WTC11 (cell line): Measurements from ENCODE around the gene CNOT6.

Experiments used
- ELF4 ChIP-seq: sonication (generic); formaldehyde crosslinking; IDR thresholded peaks from 2 replicates; pipeline ENCODE4 v1.8.1; 2022; ENCODE audit warnings: low read depth, mild to moderate bottlenecking, moderate library complexity, missing genetic modification reagents
- FOXJ3 ChIP-seq: sonication (generic); formaldehyde crosslinking; IDR thresholded peaks from 2 replicates; pipeline ENCODE4 v1.9.0; 2021; ENCODE audit warnings: missing genetic modification reagents, mild to moderate bottlenecking, borderline replicate concordance
- NR2C2 ChIP-seq: sonication (generic); formaldehyde crosslinking; IDR thresholded peaks from 2 replicates; pipeline ENCODE4 v1.8.0; 2022; ENCODE audit warnings: mild to moderate bottlenecking, missing genetic modification reagents
- RELA ChIP-seq: sonication (generic); formaldehyde crosslinking; IDR thresholded peaks from 2 replicates; pipeline ENCODE4 v1.8.1; 2022; ENCODE audit warnings: missing genetic modification reagents, mild to moderate bottlenecking, borderline replicate concordance
- ZNF138 ChIP-seq: sonication (generic); formaldehyde crosslinking; conservative IDR thresholded peaks from 2 replicates; pipeline ENCODE4 v1.8.1; 2022; ENCODE audit warnings: mild to moderate bottlenecking, moderate library complexity, missing genetic modification reagents
- TF ChIP-seq, protein P1 (sequence below): fragments of 200-600 bp; IDR thresholded peaks from 2 replicates; pipeline ENCODE4 v1.8.0; 2022; ENCODE audit warnings: antibody characterized with exemption
- TF ChIP-seq, protein P2 (sequence below): sonication (generic); formaldehyde crosslinking; IDR thresholded peaks from 2 replicates; pipeline ENCODE4 v1.8.0; 2022; ENCODE audit warnings: mild to moderate bottlenecking, missing genetic modification reagents
- TF ChIP-seq, protein P3 (sequence below): sonication (generic); formaldehyde crosslinking; IDR thresholded peaks from 2 replicates; pipeline ENCODE4 v1.8.1; 2022; ENCODE audit warnings: low read depth, missing genetic modification reagents, borderline replicate concordance
- TF ChIP-seq, protein P4 (sequence below): sonication (generic); formaldehyde crosslinking; conservative IDR thresholded peaks from 2 replicates; pipeline ENCODE4 v1.8.1; 2022; ENCODE audit warnings: mild to moderate bottlenecking, missing genetic modification reagents
- TF ChIP-seq, protein P5 (sequence below): sonication (generic); formaldehyde crosslinking; IDR thresholded peaks from 2 replicates; pipeline ENCODE4 v1.8.0; 2023; ENCODE audit warnings: missing genetic modification reagents
- TF ChIP-seq, protein P6 (sequence below): sonication (generic); formaldehyde crosslinking; IDR thresholded peaks from 2 replicates; pipeline ENCODE4 v1.8.1; 2023; ENCODE audit warnings: mild to moderate bottlenecking, missing genetic modification reagents

DNA sequence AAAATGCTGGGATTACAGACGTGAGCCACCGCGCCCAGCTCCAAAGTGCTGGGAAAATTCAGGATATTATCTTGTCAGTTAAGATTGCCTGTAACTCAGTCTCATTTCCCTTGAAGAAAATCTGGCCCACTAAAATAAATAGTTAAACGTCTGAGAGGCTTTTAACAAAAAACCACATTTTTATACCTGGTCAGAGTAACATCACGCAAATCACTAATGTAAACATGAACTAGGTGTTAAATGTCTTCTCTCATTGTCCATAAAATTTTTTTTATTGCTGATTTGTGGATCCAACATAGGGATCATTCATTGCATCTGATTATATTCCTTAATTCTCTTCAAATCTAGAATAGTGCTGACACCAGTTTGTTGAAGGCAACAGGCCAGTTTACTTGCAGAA, 22.3 kb downstream of the CNOT6 start:
- TF ChIP-seq, protein P1, sequence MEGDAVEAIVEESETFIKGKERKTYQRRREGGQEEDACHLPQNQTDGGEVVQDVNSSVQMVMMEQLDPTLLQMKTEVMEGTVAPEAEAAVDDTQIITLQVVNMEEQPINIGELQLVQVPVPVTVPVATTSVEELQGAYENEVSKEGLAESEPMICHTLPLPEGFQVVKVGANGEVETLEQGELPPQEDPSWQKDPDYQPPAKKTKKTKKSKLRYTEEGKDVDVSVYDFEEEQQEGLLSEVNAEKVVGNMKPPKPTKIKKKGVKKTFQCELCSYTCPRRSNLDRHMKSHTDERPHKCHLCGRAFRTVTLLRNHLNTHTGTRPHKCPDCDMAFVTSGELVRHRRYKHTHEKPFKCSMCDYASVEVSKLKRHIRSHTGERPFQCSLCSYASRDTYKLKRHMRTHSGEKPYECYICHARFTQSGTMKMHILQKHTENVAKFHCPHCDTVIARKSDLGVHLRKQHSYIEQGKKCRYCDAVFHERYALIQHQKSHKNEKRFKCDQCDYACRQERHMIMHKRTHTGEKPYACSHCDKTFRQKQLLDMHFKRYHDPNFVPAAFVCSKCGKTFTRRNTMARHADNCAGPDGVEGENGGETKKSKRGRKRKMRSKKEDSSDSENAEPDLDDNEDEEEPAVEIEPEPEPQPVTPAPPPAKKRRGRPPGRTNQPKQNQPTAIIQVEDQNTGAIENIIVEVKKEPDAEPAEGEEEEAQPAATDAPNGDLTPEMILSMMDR: no peak
- TF ChIP-seq ZNF138 (CRISPR knock-in tag): no peak
- TF ChIP-seq, protein P2, sequence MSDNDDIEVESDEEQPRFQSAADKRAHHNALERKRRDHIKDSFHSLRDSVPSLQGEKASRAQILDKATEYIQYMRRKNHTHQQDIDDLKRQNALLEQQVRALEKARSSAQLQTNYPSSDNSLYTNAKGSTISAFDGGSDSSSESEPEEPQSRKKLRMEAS (CRISPR knock-in tag): no peak
- TF ChIP-seq, protein P3, sequence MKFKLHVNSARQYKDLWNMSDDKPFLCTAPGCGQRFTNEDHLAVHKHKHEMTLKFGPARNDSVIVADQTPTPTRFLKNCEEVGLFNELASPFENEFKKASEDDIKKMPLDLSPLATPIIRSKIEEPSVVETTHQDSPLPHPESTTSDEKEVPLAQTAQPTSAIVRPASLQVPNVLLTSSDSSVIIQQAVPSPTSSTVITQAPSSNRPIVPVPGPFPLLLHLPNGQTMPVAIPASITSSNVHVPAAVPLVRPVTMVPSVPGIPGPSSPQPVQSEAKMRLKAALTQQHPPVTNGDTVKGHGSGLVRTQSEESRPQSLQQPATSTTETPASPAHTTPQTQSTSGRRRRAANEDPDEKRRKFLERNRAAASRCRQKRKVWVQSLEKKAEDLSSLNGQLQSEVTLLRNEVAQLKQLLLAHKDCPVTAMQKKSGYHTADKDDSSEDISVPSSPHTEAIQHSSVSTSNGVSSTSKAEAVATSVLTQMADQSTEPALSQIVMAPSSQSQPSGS: no peak
- TF ChIP-seq, protein P4, sequence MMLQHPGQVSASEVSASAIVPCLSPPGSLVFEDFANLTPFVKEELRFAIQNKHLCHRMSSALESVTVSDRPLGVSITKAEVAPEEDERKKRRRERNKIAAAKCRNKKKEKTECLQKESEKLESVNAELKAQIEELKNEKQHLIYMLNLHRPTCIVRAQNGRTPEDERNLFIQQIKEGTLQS (CRISPR knock-in tag): no peak
- no peak for TF ChIP-seq NR2C2 (CRISPR knock-in tag)
- TF ChIP-seq, protein P5, sequence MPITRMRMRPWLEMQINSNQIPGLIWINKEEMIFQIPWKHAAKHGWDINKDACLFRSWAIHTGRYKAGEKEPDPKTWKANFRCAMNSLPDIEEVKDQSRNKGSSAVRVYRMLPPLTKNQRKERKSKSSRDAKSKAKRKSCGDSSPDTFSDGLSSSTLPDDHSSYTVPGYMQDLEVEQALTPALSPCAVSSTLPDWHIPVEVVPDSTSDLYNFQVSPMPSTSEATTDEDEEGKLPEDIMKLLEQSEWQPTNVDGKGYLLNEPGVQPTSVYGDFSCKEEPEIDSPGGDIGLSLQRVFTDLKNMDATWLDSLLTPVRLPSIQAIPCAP (CRISPR knock-in tag): no peak
- no peak for TF ChIP-seq FOXJ3
- no peak for TF ChIP-seq ELF4 (CRISPR knock-in tag)
- TF ChIP-seq RELA (CRISPR knock-in tag): no peak
- TF ChIP-seq, protein P6, sequence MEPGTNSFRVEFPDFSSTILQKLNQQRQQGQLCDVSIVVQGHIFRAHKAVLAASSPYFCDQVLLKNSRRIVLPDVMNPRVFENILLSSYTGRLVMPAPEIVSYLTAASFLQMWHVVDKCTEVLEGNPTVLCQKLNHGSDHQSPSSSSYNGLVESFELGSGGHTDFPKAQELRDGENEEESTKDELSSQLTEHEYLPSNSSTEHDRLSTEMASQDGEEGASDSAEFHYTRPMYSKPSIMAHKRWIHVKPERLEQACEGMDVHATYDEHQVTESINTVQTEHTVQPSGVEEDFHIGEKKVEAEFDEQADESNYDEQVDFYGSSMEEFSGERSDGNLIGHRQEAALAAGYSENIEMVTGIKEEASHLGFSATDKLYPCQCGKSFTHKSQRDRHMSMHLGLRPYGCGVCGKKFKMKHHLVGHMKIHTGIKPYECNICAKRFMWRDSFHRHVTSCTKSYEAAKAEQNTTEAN: no peak
